Psoas muscle (tissue), 8 donors: ENCODE results near the gene COG2. TPM values are rescaled to one million over a fixed set of nuclear protein-coding genes. Genes with fewer than 3 reads are reported as not detected.

Source experiments
- ATAC-seq, 4 donors: fragments of 200-7000 bp; cut with Tn5 transposase; one replicate each; pipeline ENCODE4 v1.9.1; 2020; ENCODE audit warnings: moderate library complexity in 3 of 4, mild to moderate bottlenecking in 2 of 4
- DNase-seq, 2 donors: peaks; one replicate each; pipeline ENCODE4 v3.0.0-alpha.2; 2020
- H3K27ac ChIP-seq: fragments of 200-600 bp; one replicate; pipeline ENCODE4 v1.8.0; 2022
- H3K27me3 ChIP-seq, 3 donors: fragments of 200-600 bp in 1 of 3; one replicate each; pipeline versions ENCODE4 v1.6.1 to v1.8.0; 2013 to 2022; ENCODE audit warnings: low read length in 2 of 3, mild to moderate bottlenecking in 2 of 3, moderate library complexity in 1 of 3; ENCODE audit not compliant: insufficient read depth in 3 of 3
- H3K36me3 ChIP-seq, 2 donors: fragments of 200-600 bp in 1 of 2; one replicate each; pipeline versions ENCODE4 v1.6.1 to v1.8.0; 2013 to 2022; ENCODE audit warnings: low read depth in 1 of 2, mild to moderate bottlenecking in 1 of 2, moderate library complexity in 1 of 2; ENCODE audit not compliant: insufficient read depth in 1 of 2
- H3K4me1 ChIP-seq: fragments of 200-600 bp; one replicate; pipeline ENCODE4 v1.8.0; 2022
- H3K4me3 ChIP-seq: fragments of 200-600 bp; one replicate; pipeline ENCODE4 v1.8.0; 2022; ENCODE audit warnings: mild to moderate bottlenecking
- H3K9me3 ChIP-seq: fragments of 200-600 bp; one replicate; pipeline ENCODE4 v1.8.0; 2022
- CTCF ChIP-seq: fragments of 200-600 bp; IDR thresholded peaks from one replicate; pipeline ENCODE4 v1.8.0; 2022; ENCODE audit warnings: antibody characterized with exemption
- WGBS, 3 donors: extraction: QIAGEN DNeasy Blood & Tissue Kit; methylation state at CpG; one replicate each; pipeline versions ENCODE4 v1.1.6 to v1.1.7; 2013; 5-methylcytosine and 5-hydroxymethylcytosine counted together
- intact Hi-C, 2 donors: fragments of 100-400 bp; cut with DNase I; formaldehyde crosslinking; loops; one replicate each; pipeline versions ENCODE4 v1.11.0 to v1.14.2; 2022
- polyA plus RNA-seq, 3 donors: library from polyadenylated mRNA; stranded (reverse); fragments of 200-250 nt; gene quantifications; one replicate each; pipeline ENCODE4 v1.2.3, GENCODE V29; 2013
- total RNA-seq, 4 donors: library from RNA; stranded (reverse); fragmentation: NEBNext Ultra II Directional in 2 of 4; extraction: Animal tissue kit (Norgen Biotek cat#: 25700) in 2 of 4; gene quantifications; one replicate each; pipeline versions ENCODE4 v1.2.1 to v1.2.4, GENCODE V29; 2021 to 2023
- donor health status: healthy with polysubstance abuse.
- donor health status: DM: no; HTN: no; CAD: no; lungs with moderate emphysema.
- donor health status: Bipolar disorder and iron deficiency.
- donor health status: healthy.
- donor health status: DM: yes; HTN: yes; CAD: no.
- donor health status: DM: no; HTN: no; CAD: no.
- donor health status: DM: no; HTN: no; CAD: no.
- donor health status: DM: yes; HTN: yes; CAD: no.

Gene COG2
- total and polyA plus RNA-seq, 7 donors: 11.9 to 30.5 (median 21.3) TPM

DNA sequence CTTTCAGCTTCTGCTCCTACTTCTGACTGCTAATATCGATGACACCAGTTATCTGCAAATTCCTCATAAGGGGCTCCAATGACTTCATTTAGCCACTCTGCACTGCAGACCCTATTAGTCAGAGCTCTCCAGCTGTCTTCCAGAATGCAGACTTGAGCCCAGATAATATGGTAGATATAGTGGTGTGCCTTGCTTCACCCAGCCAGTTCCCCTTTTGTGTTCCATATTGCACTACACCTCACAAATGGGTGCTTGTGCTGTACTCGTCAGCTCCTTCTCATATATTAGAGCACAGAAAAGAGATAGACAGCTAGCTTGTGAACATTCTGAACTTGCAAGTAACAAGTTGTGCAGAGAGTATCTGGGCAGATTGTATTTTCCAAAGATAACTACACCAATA, 23.7 kb upstream of the COG2 start:
- no peak for TF ChIP-seq CTCF
- 91 to 93% (median 92%) methylated on average over 2 of the region's 2 CpGs for WGBS, 3 donors
- H3K27ac ChIP-seq: no peak overlapping the region
- intact Hi-C loops: no loop called here
- no peaks in the 10 kb centered on the region for H3K4me1 ChIP-seq
- no peak for DNase-seq
- no peaks in the 10 kb centered on the region for H3K27me3 ChIP-seq
- H3K9me3 ChIP-seq: no peaks in the 10 kb centered on the region
- H3K4me3 ChIP-seq: no peak overlapping the region
- no peak for ATAC-seq
- no peaks in the 10 kb centered on the region for H3K36me3 ChIP-seq

DNA sequence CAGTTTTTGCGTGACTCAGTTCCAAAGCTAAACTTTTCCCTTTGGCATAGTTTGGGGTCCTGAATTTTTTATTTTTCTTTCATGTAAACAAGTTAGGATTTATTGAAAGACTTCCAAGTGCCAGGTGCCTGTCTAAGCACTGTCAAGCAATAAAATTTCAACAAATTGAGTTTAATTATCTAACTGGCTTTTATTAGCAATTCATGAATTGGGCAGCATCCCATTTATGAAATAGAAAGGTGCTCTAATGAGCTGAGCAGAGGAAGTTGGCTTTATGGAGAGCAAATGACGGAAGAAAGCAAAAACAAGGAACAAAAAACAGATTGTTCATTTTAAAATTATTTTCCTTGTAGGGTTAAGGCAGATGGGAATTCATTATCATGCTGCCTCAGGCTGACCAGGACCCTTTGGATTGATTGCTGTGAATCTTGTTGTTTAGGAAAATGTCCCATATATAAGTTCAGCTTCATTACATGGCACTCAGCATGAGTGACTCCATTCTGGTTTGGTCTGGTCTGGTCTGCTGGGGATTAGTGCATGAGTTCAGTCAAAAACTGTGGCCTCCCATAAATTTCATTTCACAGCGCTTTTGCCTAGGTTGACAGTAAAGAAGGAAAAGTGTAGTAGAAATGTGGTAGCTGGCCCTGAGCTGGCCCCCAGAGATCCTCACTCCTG, 21.5 kb upstream of the COG2 start:
- Histone ChIP-seq H3K9me3 (no peaks in the 10 kb centered on the region), H3K36me3 (no peaks in the 10 kb centered on the region), H3K27ac (no peak overlapping the region), H3K4me3 (no peak overlapping the region), H3K4me1 (no peaks in the 10 kb centered on the region), H3K27me3 (no peaks in the 10 kb centered on the region)
- no peak for DNase-seq
- no peak for ATAC-seq
- intact Hi-C loops: no loop called here
- 68 to 81% (median 72%) methylated on average over 3 of the region's 3 CpGs for WGBS, 3 donors
- TF ChIP-seq CTCF: no peak

GRCh38 chr1:230621324-230622030, 20.8 kb upstream of the COG2 start:
- Histone ChIP-seq H3K27ac (no peak overlapping the region), H3K4me3 (no peak overlapping the region), H3K27me3 (no peaks in the 10 kb centered on the region), H3K36me3 (no peaks in the 10 kb centered on the region), H3K4me1 (no peaks in the 10 kb centered on the region), H3K9me3 (no peaks in the 10 kb centered on the region)
- no peak for DNase-seq
- TF ChIP-seq CTCF: no peak
- 29 to 57% (median 45%) methylated on average over 7 of the region's 7 CpGs for WGBS, 3 donors
- peak in 1 of 4 donors; percentile 27 for ATAC-seq
- intact Hi-C loops: no loop called here

GRCh38 chr1:230622151-230622550, 20.1 kb upstream of the COG2 start:
- no peak overlapping the region for H3K4me3 ChIP-seq
- no peak for ATAC-seq
- no peaks in the 10 kb centered on the region for H3K27me3 ChIP-seq
- WGBS, 3 donors: 50 to 59% (median 57%) methylated on average over 4 of the region's 4 CpGs
- no peak for TF ChIP-seq CTCF
- no peaks in the 10 kb centered on the region for H3K9me3 ChIP-seq
- no peak for DNase-seq
- intact Hi-C loops: no loop called here
- H3K4me1 ChIP-seq: no peaks in the 10 kb centered on the region
- H3K27ac ChIP-seq: no peak overlapping the region
- no peaks in the 10 kb centered on the region for H3K36me3 ChIP-seq
